Stimulated activated CD8-positive, alpha-beta memory T cell treated with anti-CD3 and anti-CD28 coated beads, Interleukin-15, amount 100 ng/mL, for 4 hours (primary cell): Measurements from ENCODE around the gene SPHK1.

Experiments used
- DNase-seq, 2 donors: peaks; one replicate each; pipeline ENCODE4 v3.0.0-alpha.2; 2020; ENCODE audit warnings: low read depth in 2 of 2

Gene SPHK1

GRCh38 chr17:76384987-76385891, 830 bp downstream of the SPHK1 start:
- peak in 1 of 2 donors; percentile 21 for DNase-seq

DNA sequence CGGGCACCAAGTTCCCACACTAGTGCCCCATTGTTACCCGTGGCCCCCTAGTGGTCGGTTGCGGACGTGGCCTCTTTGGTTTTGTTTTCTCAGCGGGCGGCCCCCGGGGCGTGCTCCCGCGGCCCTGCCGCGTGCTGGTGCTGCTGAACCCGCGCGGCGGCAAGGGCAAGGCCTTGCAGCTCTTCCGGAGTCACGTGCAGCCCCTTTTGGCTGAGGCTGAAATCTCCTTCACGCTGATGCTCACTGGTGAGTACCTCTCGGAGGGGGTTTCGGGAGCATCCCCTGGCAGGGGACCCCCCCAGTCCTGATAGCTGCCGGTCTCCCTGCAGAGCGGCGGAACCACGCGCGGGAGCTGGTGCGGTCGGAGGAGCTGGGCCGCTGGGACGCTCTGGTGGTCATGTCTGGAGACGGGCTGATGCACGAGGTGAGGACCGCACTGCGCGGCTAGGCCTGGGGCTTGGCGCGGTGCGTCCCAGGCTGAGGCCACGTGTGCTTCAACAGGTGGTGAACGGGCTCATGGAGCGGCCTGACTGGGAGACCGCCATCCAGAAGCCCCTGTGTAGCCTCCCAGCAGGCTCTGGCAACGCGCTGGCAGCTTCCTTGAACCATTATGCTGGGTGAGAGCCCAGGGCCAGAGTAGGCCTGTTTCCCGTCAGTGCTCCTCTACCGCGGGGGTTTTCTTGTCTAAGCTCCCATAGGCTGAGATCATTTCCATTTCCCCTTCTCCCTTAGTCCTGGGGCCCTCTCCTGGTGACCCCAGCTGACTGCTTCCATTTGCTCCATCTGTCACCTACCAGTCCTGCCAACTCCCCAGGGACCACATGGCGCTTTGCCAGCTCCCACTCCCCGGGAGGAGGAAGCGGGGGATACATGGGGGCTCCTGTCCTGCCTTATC, 1.7 kb downstream of the SPHK1 start:
- peak; percentile 60 to 68 for DNase-seq

DNA sequence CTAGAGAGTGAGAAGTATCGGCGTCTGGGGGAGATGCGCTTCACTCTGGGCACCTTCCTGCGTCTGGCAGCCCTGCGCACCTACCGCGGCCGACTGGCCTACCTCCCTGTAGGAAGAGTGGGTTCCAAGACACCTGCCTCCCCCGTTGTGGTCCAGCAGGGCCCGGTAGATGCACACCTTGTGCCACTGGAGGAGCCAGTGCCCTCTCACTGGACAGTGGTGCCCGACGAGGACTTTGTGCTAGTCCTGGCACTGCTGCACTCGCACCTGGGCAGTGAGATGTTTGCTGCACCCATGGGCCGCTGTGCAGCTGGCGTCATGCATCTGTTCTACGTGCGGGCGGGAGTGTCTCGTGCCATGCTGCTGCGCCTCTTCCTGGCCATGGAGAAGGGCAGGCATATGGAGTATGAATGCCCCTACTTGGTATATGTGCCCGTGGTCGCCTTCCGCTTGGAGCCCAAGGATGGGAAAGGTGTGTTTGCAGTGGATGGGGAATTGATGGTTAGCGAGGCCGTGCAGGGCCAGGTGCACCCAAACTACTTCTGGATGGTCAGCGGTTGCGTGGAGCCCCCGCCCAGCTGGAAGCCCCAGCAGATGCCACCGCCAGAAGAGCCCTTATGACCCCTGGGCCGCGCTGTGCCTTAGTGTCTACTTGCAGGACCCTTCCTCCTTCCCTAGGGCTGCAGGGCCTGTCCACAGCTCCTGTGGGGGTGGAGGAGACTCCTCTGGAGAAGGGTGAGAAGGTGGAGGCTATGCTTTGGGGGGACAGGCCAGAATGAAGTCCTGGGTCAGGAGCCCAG, 2.8 kb downstream of the SPHK1 start:
- no peak for DNase-seq

DNA sequence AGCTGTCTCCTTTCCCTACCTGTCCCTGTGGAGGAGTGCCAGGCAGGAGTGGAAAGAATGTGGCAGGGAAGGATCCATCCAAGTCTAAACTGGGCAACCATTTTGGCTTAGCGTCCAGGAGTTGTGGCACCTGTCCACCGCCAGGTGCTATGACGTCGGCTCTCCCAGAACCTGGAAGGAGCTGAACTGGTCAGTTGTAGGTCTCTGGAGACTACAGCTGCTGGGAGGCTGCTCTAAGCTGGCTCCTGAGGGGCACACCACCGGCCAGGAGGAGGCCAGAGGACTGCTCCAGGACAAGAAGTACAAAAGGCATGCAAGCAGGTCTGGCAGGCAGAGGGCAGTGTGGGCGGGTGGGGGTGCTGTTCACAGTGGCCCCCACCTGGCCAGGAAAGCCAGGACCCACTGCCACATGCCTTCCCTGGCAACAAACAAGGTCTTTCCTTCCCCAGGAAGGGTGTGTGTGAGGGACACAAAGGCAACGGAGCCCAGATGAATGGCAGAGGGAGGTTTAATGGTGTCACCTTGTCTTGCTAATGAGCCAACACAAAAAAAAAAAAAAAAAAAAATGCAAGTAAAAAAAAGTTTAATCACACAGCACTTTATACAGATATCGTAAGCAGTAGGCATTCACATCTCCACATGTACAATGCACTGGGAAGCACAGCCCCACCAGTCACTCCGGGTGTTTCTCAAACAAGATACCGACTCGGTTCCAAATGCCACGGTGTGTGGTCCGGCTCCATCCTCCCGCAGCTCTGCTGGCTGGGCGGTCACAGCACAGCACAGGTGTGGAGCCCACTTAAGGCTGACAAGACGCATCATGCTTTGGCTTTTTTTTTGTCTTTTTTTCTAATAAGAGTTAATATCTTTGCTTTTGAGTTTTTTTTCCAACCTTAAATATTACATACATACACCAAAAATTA, 4.8 kb downstream of the SPHK1 start:
- no peak for DNase-seq

DNA sequence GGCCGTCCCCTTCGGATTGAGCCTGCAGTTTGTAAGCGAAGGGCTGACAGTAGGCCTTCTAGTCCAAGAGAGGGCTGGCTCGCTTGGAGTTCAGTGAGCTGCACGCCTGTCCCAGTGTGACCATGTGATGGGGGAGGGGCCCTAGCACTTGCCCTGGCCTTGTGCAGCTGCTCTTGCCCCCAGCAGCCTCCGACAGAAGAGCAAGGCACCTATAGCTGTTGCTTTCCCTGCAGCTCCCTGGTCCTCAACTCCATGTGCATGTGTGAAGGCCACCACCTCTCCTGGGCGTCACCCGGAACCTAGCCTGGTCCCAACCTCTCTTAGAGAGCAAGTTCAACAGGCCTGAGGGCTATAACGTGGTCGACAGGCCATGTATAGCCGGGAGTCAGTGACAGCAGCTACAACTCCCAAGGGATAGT, 5.6 kb downstream of the SPHK1 start:
- DNase-seq: no peak

GRCh38 chr17:76391200-76391715, 6.8 kb downstream of the SPHK1 start:
- no peak for DNase-seq

DNA sequence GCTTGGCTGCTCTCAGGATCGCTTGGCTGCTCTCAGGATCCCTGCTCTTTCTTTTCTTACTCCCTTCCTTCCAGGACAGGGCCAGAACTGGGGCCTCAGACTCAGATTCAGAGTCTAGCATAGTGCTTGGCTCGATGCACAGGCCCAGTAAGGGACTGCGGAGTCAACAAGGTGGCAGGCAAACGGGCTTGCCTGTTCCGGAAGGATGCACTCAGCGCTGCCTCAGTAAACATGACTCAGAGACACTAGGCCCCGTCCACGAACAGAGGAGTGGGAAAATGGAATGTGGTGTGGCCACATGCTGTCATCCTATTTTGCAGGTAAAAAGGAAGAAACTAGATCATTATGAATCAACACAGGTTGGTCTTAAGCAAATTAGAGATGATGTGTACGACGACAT, 9.8 kb downstream of the SPHK1 start:
- DNase-seq: no peak

DNA sequence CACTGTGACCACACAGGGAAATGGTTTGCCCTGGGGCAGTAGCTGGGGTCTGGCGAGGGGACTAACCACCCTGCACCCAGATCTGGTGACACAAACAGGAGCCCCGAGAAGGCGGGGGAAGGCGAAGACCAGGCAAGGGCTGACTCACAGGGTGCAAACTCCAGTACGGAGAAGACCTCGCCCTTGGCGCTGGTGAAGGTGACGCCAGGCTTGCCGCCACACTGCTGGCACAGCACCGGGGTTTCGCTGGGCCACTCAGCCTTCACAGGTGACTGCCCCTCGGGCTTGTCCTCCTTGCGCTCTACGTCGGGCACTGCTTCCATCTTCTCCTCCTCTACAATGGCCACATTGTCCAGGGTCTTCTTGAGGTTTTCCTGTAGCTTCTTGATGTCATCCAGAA, 11.6 kb downstream of the SPHK1 start:
- DNase-seq: no peak

- DNase-seq: no peak
These were observed 12.8 kb downstream of the SPHK1 start for GRCh38 chr17:76397184-76397583.

- peak; percentile 58 to 69 for DNase-seq
These were observed 13.5 kb downstream of the SPHK1 start for GRCh38 chr17:76397687-76398522.

DNA sequence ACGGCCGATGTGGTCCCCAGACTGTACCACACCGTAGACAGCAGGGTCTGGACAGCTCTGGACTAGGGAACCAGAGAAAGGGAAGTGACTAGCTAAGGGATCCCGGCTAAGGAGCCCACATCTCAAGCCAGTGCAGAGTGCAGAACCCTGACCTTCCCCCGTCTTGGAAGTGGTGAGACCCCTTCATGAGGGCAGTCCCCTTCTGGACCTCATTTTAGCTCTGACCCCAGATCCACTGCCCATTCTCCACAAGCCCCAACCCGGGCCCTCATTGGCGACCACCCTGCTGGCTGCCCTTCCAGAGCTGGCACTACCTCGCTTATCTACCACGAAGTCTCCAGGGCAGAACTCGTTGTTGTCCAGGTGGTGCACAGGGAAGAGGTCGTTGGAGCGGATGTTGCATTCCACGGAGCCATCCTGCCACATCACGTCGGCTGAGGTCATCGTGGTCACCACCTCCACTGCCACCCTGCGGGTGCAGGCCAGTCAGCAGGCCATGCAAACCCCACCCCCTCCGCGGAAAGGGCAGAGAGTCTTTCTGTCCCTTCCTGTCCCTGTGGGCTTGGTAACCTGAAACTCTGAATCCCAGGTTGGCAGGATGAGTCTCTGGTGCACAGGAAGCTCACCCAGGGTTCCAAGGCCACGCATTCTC, 14.2 kb downstream of the SPHK1 start:
- no peak for DNase-seq

- no peak for DNase-seq
These were observed 15.1 kb downstream of the SPHK1 start for GRCh38 chr17:76399175-76400172.

GRCh38 chr17:76402711-76403110, 18.3 kb downstream of the SPHK1 start:
- no peak for DNase-seq

DNA sequence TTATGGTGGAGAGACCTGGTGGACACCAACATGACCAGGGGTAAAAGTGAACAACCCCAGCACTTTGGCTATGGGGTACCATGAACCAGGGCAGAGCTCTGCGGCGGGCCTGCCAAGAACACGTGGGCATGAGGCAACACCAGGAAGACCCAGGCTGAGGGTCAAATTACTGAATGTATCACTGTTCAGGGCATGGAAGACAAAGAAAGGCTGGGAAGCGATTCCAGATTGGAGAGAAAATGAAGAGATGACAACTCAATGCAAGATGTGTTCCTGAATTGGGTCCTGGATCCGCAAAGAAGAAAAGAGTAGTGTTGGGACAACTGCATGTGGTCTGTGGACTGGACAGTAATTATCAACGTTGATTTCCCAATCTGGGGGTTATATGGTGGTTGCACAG, 19.8 kb downstream of the SPHK1 start:
- no peak for DNase-seq

DNA sequence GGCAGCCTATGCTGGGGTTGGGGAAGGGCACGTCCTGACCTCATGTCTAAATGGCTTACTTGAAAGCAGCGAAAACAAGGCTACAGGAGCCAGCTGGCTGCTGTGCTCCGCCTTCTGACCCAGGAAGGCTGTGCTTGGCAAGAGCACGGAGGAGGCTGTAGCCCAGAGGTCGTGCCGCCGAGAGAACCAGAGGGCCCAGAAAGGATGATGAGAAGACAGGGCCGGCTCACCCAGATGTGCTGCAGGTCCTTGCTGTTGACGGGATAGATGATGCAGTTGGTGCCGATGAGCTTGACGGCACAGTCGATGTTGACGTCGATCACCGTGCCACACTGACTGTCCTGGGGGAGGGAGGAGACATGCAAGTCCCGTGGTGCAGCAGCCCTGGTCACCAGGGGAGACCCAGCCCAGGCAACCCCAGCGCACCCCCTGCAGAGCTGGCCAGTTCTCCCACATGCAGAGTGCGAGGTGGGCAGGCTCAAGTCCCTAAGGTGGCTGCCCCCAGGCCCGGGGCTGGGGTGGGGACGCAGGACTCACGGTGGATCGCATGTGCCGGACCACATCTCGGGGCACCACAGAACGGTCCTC, 20.7 kb downstream of the SPHK1 start:
- no peak for DNase-seq

DNA sequence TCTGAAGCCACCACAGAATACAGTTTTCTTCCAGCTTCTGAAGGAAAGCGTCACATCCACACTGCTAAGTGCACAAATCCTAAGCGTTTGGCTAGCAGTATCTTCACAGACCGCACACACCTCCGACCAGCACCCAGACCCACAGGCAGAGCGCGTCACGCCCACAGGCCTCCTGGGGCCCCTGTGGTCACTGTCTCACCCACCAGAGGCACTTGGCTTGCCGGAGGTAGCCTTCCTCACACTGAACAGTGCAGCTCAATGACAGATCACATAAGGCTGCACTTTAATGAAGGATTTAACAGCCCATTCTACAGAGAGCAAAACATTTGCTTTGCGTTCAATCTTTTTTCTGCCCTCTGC, 21.2 kb downstream of the SPHK1 start:
- DNase-seq: no peak

- no peak for DNase-seq
These were observed 21.7 kb downstream of the SPHK1 start for GRCh38 chr17:76405967-76406647.
